Stimulated activated CD4-positive, alpha-beta T cell treated with anti-CD3 and anti-CD28 coated beads, Interleukin-4, amount 100 ng/mL, for 1 hour (primary cell): Measurements from ENCODE around the gene TRPM3.
"Not testable (repeated sequence)": the region's sequence is repeated elsewhere in the genome, so short reads cannot be mapped to it uniquely, and the experiment has no call there.

Source experiments
- DNase-seq: peaks from one replicate; pipeline ENCODE4 v3.0.0-alpha.2; 2020

Gene TRPM3

DNA sequence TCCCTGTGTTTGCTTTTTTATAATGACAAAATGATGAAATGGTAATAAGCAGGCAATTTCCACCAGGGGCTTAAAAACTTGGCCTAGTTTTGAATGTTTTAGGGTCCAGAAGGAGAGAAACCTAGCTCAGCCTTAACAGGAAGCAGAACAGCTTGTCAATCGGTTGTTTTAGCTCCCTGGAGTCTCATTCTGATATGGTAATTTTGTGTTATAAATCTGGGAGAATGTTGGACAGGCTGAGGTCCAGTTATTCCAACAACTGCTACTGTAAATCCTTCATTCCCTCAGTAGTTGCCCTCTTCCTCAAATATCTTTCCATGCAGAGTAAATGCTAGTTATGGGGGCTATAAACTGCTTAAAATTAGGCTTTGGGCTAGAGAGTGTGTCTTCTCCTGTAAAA lies 397.4 kb downstream of the TRPM3 start:
- DNase-seq = not testable (repeated sequence)

DNA sequence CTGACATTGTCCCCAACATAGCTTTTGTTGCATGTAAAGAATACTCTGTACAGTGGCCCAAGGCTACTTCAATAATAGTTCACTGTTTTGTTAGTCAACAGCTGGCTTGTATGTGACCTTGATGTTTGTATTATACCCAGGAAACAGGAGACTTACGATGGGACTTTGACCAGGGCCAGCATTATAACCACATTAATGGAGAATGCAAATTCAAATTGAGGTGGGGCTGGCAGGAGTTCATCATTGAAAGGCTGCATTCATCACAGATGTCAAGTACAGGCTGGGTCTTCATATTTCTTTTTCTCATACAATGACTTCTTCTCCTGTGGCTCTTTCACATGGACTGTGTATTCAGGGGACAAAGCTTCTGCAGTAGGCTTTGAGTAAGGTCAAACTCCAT lies 414.6 kb downstream of the TRPM3 start:
- DNase-seq = not testable (repeated sequence)

DNA sequence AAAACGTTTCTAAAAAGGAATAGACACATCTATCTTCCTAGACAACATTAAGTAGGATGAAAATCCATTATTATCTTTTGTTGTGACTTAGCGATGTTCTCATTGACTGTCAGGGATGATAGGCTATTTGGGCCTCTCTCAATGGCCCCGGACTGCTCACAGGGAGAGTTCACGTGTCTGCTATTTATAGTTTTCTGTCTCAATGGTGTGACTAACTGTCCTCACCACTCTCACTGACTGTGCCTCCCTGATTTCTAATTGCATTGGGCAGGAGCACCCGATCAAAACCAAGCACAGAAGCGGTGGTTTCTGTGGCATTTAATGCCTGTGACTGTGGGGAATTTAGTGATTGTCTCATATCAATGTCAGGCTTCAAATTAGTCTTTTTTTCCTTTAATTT lies 420.3 kb downstream of the TRPM3 start:
- DNase-seq = no peak

DNA sequence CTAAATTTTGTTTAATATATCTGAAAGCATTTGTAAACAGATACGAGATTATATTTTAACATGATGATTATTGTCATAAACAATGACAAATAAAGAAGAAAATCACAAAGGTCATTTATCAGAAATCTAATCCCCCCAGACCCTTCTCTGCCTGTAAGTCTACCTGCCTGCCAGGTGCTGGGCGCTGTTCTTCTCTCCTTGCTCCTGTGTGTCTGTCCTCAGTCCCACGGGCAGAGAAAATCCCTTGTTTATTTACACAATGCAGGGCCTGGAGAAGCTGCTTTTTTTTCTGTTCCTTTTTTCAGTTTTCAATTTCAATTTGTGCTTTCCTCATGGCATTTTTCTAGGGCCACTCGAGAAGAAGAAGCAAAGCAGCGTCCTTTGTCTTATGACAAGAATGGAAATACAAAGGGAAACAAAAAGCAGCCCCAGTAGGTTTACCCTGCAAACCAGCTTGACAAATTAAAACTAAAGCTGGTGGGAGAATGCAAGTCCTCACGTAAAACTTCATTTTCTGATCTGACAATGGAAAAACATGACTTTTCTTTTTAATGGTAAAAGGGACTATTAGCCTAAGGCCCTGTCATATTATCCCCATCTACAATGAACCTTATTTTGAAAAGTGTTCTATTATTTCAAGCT lies 424.6 kb downstream of the TRPM3 start:
- no peak for DNase-seq

DNA sequence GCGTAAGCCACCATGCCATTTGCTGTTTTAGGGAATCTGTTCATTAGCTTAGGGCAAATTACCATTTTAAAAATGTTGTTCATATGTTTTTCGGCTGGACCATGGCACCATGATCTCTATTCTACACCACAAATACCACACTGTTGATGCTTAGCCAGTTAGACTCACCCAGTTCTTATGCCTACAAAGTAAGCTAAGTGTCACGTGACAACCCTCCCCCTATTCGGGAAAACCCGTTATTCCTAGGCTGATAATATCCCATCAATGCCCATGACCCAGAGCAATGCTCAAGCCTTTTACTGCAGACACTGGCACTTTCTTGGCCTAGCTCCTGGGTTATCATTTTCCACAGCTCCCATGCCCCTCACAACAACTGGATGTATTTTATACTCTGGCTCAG lies 426.7 kb downstream of the TRPM3 start:
- no peak for DNase-seq

DNA sequence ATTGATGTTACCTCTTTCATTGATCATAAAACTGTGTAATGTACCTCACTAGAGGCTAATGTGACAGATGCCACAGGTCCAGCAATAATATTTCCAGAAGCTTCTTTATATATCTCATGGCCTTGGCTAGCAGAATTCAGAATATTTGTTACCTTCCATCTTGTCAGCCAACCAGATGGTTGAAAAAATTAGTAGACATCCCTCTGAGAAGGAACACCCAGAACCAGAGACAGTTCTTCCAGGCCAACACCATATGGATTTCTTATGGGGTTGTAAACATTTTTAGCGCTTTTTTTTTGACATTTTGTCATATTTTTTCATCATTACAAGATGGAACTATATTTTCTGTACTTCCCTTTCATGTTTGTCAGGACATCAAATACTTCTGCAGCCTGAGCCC lies 428.2 kb downstream of the TRPM3 start:
- DNase-seq = no peak

DNA sequence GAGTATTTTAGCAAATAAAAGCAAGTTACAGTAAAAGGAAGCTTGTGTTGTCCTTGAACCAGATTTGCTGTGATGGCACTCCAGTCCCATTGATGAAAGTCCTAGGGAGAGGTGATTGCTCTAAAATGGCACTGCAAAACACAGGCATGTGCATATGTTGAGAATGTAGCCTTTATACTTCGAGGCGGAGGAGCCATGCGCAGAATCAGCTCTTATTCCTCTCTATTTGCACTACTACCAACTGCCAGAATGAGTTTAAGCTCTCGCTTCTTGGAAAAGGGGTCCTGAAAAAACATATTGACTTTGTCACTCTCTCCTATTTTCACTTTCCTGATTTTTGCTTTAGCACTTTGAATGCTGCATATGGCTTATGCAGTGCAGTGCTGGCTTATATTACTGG lies 429.0 kb downstream of the TRPM3 start:
- DNase-seq = no peak

DNA sequence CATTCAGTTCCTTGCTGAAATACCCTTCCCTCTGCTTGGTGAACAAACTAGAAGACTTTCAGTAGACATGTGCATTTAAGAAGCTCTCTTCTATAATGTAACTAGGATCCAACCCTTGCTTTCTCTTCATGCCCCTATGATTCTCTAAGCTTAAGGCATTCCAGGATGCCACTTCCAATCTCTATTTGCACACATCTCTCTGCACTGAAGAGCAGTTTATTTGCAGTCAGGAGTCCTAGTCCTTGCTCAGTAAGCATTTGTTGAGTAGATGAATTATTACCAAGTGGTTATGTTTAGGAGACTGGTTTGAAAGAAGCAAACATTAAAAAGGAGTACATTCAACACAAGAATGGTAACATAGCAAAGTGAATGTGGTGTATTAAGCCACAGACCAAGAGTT lies 432.7 kb downstream of the TRPM3 start:
- no peak for DNase-seq

DNA sequence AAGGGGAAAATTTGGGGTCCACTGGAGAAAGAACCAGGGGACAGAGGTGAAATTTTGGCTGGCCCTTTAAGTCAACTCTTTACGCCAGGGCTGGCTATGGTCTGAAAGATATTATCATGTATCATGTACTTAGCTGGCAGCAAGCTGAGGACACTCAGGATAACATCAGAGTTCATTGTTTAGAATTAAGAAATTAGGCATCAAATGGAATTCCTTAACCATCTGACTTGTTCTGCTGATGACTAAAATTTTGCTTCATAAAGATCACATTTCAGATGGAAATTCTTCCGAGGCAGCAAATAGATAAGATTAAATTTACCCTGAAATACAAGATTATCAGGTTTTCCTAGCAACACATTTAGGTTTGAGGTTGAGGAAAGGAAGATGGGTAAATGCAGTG lies 437.6 kb downstream of the TRPM3 start:
- DNase-seq = no peak

DNA sequence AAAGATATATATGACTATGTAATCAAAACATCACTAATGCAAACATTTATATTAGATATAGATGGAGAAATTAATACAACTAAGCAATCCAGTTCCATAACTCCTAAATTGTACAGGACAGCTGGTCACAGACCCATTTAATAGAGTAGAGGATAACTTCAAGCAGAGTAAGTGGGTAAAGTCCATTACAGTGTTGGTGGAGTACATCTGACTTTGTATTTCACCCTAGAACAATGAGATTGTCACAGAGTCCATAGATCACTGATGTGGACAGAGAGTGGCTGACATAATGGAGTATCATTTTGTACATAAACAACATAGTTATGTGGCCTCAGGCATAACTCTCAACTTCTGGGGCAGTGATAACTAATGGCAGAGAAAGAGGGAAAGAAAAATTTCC lies 439.1 kb downstream of the TRPM3 start:
- no peak for DNase-seq

DNA sequence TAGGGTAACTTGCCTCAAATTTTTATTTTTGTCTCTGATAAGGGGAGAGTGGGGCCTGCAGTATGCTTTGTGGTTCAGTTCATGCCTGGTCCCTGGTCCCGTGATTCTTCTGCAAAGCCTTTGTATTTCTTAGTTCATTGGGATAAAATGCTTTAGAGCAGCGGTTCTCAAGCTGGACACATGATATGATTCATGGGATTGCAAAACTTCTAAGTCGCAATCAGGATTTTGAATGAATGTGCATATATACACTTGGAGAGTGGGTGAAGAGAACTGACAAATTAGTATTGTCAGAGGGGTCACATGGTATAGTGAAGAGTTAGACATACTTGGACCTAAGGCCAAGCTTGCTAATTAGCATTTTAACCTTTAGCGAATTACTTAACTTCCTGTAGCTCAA lies 441.6 kb downstream of the TRPM3 start:
- no peak for DNase-seq

DNA sequence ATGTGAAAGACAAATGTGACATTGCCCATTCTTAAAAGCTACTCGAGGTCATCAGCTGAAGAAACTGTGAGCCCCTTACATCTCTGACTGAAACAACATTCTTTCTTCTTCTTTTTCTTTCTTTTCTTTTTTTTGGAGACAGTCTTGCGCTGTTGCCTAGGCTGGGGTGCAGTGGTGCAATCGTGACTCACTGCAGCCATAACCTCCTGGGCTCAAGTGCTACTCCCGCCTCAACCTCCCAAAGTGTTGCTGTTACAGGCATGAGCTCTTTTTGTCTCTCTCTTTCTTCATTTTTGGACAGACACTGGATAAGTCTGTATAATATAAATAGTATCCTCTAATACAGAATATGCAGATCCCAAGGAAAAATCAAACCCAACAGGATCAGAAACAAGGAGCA lies 443.3 kb downstream of the TRPM3 start:
- DNase-seq = no peak

DNA sequence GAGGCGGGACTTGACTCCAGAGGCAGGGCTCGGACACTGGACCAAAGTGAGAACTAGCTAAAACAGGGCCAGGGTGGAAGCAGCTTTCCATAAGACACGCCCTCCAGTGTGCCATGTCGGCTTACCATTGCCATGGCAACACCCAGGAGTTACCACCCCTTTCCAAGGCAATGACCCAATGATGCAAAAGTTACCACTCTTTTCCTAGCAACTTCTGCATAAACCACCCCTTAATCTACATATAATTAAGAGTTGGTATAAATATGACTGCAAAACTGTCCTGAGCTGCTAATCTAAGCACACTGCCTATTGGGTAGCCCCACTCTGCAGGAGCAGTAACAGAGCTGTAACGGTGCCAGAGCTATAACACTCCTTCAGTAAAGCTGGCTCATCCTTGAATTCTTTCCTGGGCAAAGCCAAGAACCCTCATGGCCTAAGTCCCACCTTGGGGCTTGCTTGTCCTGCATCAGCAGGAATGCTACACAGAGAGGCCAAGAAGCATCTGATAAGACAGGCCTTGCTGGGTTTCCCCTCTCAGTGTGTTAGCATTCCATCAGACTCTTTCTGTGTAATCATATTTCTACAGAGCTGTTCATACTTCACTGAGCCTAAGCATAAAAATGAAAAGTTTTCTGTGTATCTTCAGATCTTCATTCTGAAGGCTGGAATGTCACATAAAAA lies 444.2 kb downstream of the TRPM3 start:
- DNase-seq = no peak

DNA sequence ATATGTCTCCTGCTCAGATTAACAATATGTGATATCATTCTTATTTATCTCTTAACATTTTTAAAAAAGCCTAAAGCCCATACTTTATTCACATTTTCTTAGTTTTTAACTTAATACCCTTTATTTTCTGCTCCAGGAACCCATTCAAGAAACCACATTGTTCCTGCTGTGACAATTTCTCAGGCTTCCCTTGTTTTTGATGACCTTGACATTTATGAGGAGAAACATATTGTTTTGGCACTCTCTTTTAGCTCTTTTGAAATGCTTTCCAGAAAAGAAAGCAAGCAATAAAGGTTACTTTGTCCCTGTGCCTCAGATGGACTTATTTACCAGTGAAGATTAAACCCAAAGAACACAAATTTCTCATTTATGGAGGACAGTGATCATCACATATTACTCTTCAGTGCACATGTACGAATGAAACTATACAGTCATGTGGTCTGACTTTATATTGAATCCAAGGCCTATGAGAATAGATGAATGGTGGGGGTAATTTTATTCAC lies 445.5 kb downstream of the TRPM3 start:
- no peak for DNase-seq

DNA sequence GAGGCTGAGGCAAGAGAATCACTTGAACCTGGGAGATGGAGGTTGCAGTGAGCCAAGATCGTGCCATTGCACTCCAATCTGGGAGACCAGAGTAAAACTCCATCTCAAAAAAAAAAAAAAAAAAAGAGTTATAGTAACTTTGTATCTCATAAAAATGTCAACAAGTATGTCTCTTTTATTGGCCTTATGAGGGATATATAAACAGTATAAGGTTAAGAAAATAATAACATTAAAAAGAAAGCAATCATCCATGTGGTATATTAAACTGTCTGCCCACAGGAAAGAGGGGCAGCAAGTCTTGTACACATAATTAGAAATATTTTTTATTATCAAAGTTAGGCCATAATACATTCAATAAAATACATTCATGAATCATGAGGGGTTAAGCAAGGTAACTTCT lies 447.6 kb downstream of the TRPM3 start:
- no peak for DNase-seq

DNA sequence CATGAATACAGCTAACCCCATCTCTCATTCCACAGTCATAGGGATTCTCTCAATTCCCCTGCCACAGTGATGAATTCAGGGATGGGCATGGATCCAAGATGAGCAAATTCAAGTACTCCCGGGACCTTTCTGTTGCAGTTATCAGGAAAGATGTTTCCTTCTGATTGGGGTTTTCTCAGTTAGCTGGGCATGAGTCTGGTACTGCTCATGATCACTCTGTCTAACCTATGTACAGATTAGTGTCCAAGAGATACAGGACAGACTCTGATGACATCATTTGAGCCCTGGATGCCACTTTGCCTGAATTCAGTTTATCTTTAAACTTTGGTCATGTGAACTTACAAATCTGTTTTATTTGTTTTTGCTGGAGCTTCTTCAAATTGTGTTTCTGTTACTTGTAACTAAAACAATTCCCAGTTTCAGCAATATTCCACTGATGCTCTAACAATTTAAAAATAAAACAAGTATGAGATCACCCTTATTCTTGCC lies 449.2 kb downstream of the TRPM3 start:
- no peak for DNase-seq

DNA sequence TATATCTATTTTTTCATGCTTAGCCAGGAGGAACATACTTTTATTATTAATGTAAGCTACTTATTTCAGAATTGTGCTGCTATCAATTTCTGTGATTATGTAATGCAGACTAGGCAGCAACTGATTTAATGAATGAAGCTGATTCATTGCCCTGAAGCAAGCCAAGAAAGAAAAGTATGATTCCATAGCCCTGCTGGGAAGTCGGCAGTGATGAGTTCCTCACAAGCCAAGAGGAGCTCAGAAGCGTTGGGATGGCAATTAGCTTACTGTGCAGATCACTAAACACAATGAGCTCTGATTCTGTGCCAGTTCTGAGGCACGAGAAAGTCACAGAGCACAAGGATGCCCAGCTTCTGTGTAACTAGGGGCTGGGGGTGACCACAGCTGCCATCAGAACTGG lies 452.7 kb downstream of the TRPM3 start:
- no peak for DNase-seq

DNA sequence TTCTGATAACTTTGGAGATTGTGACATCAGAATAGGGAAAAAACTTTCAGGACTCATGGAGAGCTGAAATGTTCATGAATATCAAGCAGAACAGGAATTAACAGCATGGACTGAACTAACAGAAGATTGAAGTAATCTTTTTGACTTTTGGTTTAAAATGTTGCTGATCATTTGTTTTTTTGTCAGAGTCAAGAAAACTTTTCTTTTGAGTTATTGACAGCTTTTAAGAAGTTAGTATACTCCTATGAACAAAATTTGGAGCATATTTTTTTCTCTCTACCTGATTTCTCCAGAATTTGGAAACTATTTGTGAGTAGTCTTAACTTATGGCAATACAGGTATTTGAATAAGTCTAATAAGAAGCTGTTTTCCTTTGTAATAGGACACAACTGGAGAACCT lies 462.7 kb downstream of the TRPM3 start:
- DNase-seq = no peak

DNA sequence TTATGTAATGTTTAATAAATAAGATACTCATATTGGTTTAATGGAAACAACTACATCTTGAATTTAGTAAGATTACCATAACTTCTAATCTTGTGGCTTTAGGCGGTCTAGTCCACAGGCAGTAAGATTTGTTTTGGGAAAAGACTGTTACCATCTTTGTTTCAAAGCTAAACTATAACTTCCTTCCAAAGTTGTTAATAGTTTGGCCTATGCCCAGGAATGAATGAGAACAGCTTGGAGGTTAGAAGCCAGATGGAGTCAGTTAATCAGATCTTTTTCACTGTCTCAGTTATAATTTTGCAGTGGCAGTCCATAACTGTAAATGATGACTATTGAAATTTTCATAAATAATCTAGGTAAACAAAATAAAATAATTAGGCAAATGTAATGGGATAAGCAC lies 465.1 kb downstream of the TRPM3 start:
- no peak for DNase-seq

DNA sequence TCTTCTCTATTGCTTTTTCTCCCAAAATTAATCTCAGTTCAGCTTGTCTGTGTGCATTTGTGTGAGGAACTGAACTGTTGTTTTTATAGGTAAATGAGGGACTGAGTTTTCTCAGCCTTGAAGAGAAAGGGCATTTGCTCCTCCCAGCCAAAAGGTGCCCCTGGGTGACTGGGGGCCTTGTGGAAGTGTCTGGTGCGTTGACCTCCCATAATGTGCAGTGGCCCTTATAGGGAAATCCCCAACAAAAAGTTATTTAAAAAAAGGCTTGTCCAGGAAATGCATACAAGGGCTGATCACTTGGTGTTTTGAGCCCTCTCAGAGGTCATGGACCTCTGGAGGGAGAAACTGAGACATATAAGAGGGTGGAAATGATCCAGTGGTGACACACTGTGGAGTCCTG lies 467.3 kb downstream of the TRPM3 start:
- DNase-seq = no peak

DNA sequence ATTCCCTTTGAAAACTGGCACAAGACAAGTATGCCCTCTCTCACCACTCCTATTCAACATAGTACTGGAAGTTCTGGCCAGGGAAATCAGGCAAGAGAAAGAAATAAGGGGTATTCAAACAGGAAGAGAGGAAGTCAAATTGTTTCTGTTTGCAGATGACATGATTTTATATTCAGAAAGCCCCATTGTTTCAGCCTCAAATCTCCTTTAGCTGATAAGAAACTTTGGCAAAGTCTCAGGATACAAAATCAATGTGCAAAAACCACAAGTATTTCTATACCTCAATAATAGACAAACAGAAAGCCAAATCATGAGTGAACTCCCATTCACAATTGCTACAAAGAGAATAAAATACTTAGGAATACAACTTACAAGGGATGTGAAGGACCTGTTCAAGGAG lies 476.8 kb downstream of the TRPM3 start:
- not testable (repeated sequence) for DNase-seq

DNA sequence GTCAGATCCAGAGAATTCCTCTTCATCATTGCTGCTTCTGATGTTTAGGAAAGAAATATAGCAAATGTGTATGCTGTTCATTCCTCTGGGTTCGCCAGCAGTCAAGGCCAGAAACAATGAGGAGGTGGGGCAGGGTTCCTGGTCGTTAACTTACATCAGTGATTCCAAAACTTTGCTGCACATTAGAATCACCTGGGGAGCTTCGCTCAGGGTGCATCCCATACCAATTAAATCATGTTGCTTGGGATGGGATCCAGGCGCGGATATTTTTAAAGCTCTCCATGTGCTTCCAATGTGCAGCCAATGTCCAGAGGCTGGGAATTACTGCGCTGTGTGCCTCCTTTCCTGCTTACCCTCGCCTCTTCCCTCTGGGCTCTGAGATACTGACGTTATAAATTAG lies 479.1 kb downstream of the TRPM3 start:
- no peak for DNase-seq

DNA sequence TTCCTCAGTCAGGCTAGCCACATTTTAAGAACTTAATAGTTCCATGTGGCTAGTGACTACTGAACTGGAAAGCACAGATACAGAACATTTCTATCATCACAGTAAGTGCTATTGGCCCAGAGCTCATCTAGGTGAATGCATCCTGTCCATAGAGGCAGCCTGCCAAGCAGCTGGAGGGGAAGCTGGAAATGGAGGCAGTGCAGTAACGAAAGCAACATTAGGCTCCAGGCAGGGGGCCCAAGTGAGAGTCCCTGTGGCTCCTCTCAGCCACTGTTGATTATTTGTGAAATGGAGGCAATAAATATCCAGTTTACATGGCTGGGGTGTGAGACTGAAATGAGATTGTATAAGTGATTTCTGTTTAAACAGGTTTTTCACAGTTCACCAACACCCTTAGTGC lies 479.8 kb downstream of the TRPM3 start:
- DNase-seq = no peak

DNA sequence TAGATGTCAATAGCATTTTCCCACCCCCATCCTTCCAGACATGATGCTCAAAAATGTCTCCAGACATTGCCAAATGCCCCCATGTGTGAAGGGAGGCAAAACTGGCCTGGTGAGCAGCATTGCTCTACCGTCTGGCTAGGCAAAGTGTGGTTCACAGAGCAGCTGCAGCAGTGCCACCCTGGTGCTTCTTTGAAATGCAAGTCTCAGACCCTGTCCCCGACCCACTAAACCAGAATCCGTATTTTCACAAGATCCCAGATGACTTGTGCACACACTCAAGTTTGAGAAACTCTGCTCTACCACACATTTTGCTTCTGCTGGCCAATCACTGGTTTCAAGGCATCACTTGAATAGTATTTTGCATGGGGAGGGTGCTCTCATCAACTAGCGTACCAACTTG lies 480.4 kb downstream of the TRPM3 start:
- no peak for DNase-seq
